T-helper 2 cell (primary cell): Measurements from ENCODE around the gene KCNQ1.

Experiments
- DNase-seq, 5 experiments: peaks; one replicate each; pipeline versions ENCODE4 v3.0.0 to v3.0.0-alpha.2; 2012 to 2022

Gene KCNQ1

DNA sequence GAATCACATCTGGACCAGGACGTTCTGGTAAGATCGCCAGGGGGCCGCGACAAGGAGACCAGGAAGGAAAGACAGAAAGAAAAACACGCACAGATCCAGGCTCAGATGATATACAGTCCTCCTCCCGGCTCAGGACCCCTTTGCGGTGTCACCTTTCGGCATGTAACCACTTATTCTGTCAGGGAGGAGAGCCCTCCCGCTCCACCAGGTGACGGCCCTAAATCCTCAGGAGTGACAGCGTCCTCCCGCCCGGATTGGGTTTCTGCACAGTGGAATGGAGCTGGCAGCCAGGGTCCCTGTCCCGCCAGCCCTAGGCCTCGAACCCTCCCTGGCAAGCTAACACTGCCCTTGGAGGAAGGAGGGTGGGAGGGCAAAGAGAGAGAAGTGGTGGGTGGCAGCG lies 279.3 kb downstream of the KCNQ1 start:
- no peak for DNase-seq

DNA sequence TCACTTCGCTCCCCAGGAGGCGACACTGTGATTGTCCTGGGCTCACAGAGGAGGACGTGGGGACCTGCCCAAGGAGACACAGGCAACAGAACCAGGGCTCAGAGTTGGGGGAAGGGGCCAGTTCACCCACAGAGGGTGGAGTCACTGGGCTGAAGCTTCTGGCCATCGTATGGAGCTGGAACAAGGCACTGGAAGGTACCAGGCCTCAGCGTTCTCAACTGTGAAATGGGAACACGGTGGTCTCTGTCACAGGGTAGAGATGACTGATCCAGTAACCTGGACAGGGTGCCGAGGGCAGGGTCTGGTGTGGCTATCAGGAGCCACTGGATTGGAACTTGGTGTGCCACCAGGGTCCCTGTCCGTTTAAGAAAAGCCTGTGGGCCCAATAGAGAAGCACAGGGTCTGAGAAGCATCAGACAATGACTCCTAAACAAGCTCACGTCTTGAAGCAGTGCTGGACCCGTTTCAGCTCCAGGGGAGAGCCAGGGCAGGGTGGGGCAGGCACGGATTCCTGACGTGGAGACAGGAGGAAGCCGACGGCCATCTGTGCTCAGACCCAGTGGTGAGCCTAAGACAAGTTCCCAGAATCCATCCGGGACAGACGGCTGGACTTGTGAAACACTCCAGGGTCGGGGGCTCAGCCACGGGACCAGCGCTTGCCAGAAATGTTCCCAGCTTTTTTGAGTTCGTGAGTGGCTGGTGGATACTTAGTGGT lies 280.0 kb downstream of the KCNQ1 start:
- DNase-seq, result no peak

DNA sequence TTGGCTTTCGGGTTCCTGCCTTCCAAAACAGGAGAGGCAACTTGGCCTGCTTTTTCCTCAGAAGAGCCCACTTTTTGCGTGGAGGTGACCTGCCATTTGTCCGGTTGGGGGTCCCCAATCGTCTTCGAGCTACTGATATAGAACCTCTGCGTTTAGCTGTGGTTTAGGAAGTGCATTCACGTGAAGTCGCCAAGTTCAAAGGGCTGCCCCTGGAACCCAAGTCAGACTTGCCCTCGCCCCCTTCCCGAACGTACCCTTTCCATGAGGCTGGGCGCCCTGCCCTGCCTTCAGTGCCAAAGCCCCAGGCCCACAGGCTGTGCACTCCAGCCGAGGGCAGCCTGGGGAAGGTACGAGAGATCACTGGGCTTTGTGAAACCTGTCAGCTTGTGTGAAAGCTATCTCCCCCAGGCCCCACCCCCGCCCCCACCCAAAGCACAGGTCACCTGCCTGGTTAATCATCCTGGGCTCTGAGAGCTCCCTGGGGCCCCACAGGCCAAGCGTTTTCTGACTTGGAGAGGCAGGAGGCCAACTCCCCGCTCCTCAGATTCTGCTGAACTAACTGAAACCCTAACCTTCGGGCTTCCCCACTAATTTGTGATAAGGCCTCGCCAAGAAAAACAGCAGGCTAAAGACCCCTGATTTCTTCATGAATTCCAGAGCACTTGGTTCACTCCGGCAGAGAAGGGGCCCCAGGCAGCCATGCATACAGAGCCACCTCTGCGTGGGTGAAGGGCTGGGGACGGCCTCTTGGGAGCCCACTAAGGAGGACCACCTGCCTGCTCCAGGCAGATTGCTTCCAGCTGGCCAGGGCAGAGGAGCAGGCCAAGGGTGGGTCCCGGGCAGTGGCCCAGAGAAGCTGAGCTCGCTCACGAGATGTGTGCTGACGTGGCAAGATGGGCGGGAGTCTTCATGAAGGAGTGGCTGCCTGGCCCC lies 280.8 kb downstream of the KCNQ1 start:
- no peak for DNase-seq

DNA sequence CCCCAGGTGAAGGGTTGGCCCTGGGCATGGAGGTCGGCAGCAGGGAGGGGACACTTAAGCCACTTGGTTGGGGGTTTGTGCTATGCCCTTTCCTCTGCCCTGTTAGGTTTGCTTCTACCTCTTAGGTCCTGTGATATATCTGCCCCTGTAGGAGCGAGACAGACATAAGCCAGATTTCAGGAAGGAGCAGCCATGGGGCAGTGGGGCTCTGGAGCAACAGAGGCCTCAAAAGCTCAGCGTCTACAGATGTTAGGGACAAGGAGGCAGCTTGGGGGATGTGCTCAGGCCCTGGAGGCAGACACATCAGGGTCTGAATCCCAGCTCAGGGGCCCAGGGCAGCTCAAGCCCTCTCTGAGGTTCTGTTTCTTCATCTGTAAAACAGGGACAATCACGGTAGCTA lies 282.2 kb downstream of the KCNQ1 start:
- DNase-seq, result no peak

DNA sequence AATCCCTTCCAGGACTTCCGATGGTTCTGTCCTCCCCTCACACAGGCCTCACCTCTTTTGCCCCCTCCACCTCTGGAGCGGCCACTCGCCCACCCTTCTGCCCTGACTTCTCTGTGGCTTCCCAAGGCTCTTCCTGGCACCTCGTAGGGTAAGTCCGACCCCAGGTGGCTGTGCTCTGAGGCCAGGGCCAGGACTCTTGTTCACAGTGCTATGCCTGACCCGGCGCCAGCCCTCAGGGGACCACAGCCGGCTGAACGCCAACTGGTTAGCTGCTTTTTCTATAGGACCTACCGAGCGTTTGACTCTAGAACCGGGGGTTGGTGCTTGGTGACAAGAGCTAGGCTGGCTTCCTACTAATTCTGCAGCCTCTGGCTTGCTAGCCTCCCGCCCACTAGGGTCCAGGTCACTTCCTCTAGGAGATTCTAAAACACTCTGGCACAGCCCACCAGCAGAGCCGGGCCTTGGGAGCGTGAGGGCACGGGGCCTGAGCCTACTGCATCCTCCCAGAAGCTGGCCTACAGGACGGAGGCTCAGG lies 283.4 kb downstream of the KCNQ1 start:
- DNase-seq, result no peak

DNA sequence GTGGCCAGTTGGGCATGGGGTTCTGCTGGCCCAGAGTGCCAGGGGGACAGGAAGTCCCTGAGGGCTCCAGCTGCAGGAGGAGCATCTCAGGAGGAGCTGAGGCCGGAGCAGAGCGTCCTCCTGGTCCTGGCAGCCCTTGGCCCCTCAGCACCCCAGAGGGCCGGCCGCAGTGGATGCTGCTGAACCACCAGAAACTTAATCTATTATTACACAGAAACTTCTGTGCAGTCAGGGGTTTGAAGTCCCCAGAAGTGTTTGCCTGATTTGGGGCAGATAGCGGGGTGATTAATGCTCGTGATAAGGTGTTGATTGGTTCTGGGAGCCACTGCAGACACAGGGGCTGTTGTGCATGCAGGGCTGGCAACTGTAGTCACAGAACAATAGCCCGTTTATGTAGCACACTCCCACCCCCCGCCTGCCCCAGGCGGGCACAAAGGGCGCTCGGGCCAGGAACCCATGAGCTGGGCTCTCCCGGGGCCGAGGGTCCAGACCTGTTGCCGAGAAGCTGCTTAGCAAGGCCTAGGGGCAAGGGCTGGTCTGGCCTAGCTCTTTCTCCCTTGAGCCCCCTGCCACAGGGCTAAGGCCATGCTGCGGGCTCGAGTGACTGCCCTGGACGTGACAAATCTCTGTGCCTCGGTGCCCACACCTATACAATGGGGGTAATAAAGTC lies 284.0 kb downstream of the KCNQ1 start:
- DNase-seq, result no peak

DNA sequence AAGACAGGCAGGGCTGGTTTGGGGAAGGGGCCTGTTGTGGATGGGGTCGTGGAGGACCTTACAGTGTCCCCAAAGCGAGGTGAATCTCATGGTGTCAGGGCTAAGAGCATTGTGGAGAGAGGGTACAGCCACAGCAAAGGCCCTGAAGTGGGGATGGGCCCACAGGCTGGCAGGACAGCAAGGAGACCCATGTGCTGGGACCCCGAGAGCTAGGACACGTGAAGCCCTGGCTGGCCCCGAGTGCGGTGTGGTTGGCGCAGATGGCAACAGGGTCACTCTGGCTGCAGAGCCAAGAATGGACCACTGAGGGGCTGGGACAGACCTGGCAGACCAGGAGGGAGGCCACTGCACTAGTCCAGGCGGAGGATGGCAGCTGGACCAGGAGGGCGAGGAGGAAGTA lies 285.0 kb downstream of the KCNQ1 start:
- no peak for DNase-seq

DNA sequence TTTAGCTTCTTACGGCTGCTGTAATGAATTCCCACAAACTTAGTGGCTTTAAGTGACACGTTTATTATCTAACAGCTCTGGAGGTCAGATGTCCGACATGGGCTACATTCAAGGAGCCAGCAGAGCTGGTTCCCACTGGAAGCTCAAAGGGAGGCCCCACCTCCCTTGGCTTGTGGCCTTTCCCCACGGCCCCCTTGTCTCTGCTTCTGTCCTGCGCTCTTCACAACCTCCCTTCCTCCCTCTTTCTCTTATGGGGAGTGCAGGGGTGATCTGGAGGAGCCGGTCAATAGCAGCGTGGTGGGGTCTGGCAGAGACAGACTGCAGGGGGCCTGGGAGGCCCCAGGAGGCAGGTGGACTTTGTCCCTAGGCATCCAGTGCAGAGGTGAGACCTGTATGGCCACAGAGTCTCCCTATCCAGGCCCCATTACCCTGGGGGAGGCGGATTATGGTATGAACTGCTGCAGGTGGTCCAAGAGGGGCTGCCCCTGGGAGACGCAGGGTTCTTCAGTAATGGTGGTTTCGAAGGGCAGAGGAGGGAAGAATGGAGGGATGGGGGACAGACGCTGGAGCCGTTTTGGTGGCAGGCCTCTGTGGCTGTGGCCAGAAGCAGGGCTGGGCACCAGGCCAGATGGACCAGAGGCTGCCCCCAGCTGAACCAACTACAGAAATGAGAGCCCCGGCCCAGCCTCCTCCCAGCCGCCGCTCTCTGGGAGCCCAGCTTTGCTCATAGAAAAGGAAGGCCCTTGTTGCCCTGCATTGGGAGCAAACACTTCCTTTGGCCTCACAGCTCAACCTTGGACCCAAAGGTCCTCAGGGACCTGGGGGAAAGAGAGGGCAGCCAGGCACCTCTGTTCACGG lies 285.7 kb downstream of the KCNQ1 start:
- no peak for DNase-seq

DNA sequence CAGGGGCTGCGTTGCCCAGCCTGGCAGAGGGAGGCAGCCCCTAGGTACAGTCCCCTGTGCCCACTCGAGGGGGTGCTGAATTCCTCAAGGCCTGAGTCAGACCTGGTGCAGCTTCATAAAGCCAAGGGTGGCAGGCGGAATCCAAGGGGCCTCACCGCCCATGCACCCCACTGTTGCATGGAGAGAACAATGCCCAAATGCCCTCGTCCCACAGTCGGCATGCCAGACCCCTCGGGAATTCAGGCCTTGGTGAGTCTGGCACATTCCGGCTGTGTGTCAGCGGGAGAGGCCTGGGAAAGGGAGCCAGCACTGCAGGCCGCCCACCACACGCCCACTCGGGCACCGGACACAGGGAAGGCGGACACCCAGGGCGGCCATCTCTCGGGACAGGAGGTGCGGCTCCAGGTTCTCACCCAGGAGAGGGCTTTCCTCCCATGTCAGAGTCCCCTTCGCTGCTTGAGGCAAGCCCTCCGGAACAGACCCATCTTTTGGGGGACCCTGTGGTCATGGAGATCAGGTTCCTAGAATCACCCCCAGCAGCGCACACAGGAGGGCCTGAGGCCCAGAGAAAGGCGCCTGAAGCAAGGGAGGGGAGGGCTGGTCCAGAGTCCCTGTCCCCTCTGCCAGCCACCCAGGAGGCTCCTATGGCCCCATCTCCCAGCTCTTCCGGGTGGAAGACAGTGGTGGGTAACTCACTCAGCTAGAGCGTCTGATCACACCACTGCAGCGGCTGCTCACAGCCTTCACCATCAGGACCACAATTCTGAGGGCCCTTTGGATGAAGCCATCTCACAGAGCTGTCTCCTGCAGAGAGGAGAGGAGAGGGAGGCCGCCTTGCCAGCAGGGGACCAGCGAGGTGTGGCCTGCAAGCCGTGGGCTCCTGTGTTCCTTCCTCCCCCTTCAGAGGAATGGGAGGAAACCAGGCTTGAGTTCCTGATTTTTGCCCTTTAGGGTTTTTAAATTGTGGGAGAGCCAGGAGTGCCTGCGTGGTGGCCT lies 286.6 kb downstream of the KCNQ1 start:
- DNase-seq, result no peak

DNA sequence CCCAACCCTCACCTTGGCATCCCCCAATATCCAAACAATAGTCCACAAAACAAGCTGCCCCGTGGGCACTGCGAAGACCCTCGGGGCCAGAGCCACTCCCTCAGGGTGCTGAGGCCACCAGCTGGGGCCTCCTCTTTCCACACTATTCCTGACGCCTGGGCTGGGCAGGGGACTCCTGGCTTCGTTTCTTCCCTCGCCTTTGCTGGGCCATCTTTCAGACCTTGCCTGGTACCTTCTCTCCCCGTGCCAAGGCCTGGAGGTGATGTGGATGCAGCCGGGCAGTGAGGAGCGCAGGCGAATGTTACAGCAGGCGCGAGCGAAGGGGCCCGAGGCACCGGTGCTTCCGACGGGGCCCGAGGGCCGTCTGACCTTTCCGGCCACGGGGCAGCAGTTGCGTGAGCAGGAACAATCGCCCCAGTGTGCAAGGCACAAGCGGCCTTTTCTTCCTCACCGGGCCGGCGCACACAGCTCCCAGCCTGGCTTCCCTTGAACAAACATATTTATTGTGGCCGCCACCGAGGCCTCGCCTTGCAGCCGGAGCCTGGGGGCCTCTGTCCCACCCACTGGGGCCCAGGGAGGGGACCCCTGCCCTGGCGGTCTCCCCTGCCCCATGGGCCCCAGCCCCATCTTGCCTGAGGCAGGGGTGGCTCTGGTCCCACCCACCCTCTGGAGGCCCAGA lies 287.6 kb downstream of the KCNQ1 start:
- no peak for DNase-seq

DNA sequence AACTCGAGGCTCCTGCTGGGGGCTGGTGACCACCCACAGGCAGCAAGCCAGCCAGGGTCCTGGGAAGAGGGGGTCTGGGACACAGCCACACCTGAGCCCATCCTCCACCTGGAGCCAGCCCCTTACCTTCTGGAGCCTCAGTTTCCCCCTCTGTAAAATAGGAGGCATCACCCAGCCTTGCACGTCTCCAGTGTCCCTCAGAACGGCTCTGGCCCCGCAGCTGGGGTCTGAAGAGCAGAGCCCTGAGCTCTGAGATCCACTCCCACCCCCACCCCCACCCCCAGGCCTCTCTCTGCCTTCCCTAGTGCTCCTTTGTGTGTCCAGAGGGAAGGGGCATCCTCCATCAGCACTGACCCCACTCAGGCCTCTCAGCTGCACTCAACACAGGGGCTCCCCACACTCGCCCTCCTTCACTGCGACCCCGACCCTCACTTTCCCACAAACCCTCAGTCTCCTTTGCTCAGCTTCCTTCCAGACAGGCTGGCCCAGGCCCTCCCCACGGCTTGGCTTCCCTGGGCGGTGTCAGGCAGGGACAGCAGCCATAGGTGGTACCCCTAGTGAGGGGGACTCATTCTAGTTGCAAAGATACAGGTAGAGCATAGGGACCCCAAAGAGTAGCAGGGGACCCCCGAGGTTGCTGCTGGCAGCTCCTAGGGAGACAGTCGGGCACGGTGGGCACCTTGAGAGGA lies 288.3 kb downstream of the KCNQ1 start:
- no peak for DNase-seq

DNA sequence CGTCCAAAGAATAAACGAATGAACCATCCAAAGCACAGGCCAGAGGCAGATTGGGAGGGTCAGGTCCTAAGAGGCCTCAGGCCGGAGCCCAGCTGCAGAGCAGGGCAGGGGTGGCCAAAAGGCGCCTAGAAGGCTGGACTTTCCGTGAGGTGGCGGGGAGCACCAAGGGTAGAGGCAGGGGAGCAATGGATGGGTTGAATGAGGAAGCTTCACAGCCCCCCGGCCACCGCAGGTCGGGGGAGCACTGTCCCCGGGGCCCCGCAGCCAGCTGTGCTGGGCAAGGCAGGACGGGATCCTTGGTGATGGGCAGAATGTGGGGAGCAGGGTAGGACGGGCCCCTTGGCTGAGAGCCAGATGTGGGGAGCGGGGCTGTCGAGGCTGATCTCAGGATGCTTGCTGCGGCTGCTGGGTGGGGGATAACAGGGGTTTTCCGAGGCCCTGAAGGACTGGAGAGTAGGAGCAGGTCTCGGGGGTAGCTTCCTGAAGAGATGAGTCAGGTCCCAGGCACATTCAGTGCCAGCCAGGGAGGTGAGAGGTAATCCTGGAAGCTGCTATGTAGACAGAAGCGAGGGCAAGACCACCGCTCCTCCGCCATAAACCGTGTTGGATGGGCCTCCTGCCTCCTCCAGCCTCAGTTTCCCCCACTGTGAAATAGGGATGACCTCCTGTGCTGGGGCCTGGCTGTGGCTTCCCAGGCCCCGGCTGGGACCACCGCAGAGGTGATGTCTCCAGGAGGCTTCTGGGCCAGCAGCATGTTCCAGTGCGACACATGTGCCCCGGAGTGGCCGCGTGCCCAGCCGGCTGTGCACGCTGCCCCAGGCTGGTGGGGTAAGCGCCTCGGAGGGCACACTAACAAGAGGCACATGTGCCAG lies 289.6 kb downstream of the KCNQ1 start:
- DNase-seq, result no peak

DNA sequence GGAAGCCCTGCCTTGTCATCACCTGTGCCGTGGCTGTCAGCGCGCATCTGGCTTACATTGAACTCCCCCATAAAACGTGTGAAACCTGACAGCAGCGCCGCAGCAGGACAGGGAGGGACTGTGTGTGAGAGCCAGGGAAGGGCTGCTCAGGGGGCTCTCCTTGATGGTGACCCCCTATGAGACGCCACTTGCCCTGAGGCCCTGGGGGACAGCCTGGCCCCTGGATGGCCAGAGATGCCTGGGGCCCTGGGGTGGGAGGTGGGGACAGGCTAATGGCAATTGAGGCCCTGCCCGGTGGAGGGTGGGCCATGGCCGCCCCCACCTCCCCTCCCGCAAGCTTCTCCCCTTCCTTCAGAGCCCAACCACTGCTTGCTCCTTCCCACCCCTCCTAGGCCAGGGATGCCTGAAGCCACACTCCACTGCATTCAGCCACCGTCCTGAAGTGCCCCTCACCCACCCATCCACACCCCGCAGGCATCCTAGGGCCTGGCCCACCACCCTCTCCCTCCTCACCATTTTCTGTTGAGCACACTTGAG lies 290.3 kb downstream of the KCNQ1 start:
- DNase-seq, result no peak

DNA sequence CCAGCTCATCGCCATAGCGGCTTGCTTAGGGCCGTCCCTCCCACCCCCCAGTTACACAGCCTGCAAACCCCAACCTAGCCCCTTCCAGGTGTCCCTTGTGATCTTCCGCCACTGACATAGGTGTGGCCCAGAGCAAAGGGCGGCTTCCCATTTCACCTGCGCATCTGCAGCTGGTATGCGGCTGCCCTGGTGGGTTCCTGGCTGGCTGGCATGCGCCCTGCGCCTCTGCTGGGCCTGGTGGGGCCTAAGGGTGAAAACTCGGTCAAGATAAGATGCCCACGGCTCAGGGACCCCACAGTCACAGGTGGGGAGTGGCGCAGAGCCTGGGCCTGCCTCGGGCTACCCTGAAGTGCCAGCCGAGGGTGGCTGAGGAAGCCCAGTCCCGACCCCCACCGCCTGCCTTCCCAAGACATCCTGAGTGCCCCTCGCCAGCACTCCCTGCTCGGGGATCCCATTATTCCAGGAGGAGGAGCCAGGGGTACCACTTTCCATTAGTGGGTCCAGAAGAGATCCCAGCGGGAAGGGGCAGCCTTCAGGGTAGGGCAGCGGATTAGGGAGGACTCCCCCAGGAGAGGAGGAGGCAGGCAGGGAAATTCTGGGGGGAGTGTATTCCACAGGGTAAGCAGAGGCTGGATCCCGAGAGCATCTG lies 291.9 kb downstream of the KCNQ1 start:
- no peak for DNase-seq

DNA sequence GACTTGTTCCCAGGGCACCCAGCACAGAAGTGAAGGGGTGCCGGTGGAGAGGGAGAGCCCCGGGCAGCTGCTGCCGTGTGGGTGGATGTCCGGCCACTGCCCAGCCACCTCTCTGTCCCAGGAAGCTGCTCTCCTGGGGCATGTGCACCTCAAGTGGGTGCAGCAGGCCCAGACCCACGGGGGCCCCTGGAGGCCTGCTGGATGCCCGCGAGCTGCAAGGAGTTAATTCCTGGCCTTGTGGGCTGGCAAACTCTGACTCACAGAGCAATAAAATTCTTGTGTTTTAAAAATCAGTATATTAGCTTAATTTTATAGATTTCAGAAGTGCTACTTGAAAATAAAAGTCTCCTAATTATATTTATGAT lies 292.4 kb downstream of the KCNQ1 start:
- no peak for DNase-seq

DNA sequence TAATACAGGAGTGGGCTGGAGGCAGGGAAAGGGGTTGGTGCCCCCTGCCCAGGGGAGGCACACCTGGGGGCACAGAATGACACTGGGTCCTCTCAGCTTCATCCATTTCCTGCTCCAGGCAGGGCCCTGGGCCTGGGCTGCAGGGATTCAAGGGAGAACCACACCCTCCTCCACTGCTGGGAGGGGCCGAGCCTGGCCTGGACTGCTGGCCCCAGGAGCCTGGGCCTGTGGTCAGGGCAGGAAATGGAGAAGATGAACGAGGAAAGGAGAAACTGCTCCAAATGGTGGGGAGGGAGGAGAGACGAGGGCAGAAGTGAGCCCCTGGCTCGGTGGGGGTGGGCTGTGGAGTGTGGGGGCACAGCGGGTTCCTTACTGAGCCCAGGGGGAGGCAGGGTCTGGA lies 293.1 kb downstream of the KCNQ1 start:
- DNase-seq, result no peak

DNA sequence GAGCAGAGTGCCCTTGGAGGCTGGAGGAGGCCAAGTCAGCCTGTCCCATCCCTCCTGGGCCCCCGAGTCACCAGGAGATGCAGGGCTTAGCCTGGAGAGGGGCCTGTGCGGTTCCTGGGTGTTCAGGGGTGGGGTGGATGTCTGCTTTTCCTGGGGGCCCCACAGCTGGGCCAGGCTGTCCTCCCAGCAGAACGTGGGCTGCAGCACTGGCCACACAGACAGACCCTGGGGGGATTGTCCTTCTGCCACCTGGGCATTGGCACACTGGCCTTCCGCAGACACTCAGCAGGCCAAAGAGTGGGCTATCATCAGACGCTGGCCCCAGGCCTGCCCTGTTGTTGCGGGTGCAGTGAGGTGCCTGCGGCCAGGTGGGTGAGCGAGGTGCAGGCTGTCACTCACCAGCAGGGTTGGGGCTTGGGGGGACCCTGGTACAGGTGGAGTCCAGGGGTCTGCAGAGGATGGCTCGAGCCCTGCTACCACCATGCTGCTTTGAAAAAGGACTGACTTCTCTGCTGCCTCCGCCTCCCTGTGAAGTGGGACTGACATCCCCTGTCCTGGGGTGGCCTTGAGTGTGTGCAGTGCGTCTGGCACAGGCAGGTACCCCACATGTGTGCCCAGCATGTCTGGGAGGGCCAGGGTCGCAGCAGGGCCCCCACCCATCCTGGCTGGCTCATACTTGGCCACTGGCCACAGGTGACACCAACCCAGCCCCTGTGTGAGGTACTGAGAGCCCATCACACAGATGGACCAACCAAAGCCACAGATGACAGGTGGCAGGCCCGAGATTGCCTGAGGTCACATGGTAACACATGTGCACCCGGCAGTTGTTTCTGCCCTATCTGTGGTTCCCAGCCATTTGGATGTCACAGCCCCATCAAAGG lies 294.0 kb downstream of the KCNQ1 start:
- DNase-seq, result no peak
